ENCODE data around the gene CHKB. TPM values are rescaled to one million over a fixed set of nuclear protein-coding genes. Genes with fewer than 3 reads are reported as not detected.

CHKB gene
- total and polyA plus RNA-seq, 2 of the 8 experiments (the other 6 are each of a cell fraction or from before 2014, with no cell fraction given), result 27.9 to 42.2 TPM

- no peak overlapping the region; the same call in 1 of the 2 replicates for H2BK5ac ChIP-seq (ENCODE audit: low read depth, low read length)
- H2AFZ ChIP-seq (ENCODE audit: low read length), result no peak overlapping the region
- H3K4me1 ChIP-seq (replicated peaks in 1 of 4; ENCODE audit: control insufficient read depth in 3 of 4, insufficient read depth in 4 of 4, low read length in 3 of 4), result peaks cover 0 to 13% (median 9%) of the 10 kb centered on the region in 4 experiments; a peak in 6 of 7 replicates
- no peak overlapping the region for H3K27ac ChIP-seq (ENCODE audit: low read depth, low read length)
- H4K5ac ChIP-seq (ENCODE audit: insufficient read length, low read depth, low read length), result no peak overlapping the region
- DNase-seq (ENCODE audit: low read depth in 1 of 2, low spot score in 2 of 2) (no peak), FAIRE-seq (no peak)
- no peak overlapping the region for H4K8ac ChIP-seq (ENCODE audit: extremely low read depth, insufficient read depth, low read length)
- peak overlapping the region; percentile 73 for H4K91ac ChIP-seq (replicated peaks; ENCODE audit: insufficient read length, low read length)
- no peak overlapping the region; a peak in 1 of 4 replicates for H3K4me2 ChIP-seq (ENCODE audit: insufficient read depth in 1 of 2, low read depth in 2 of 2, low read length in 2 of 2)
- no peak overlapping the region for H3K4ac ChIP-seq (replicated peaks; ENCODE audit: insufficient read length, low read depth, low read length)
- ChIA-PET CTCF (ENCODE audit: partially characterized antibody) (interaction anchor here (0.7 to 15.7 kb wide), 8 partner anchors 14 to 125 kb away, joined by 3 to 281 read pairs (median 28); partner anchors contain the start of genes CPT1B and SCO2), POLR2A (ENCODE audit: partially characterized antibody) (no interaction called here)
- no peak overlapping the region for H3K14ac ChIP-seq (ENCODE audit: insufficient read length)
- no peaks in the 10 kb centered on the region for H3K79me2 ChIP-seq (ENCODE audit: control insufficient read depth in 1 of 2, insufficient read depth in 2 of 2, low read length in 2 of 2)
- H2BK12ac ChIP-seq (ENCODE audit: low read depth, low read length), result peak overlapping the region; percentile 12; the same call in 1 of the 2 replicates
- no peak overlapping the region for H3K23ac ChIP-seq (ENCODE audit: insufficient read length)
- H3K36me3 ChIP-seq (ENCODE audit: control insufficient read depth in 2 of 4, insufficient read depth in 4 of 4, low read length in 3 of 4), result no peaks in the 10 kb centered on the region
- no peak overlapping the region for H3K4me3 ChIP-seq (ENCODE audit: extremely low read depth in 1 of 4, insufficient read depth in 2 of 4, low read depth in 3 of 4, low read length in 4 of 4)
- no peaks in the 10 kb centered on the region for H3K9me3 ChIP-seq (ENCODE audit: insufficient read depth in 2 of 2, low read depth in 1 of 2, low read length in 1 of 2)
- H3K18ac ChIP-seq (ENCODE audit: extremely low read depth, low read length), result no peak overlapping the region
- 85% methylated on average over 16 of the region's 16 CpGs; no CpG with 5 or more reads in 1 of the 2 experiments for WGBS, 2 experiments (ENCODE audit: extremely low coverage in 1 of 2, insufficient coverage in 1 of 2, insufficient read length in 1 of 2, insufficient replicate concordance in 2 of 2, low coverage in 1 of 2, low lambda C conversion rate in 2 of 2, missing lambda C conversion rate in 1 of 2)
- H3K27me3 ChIP-seq (replicated peaks in 1 of 4; ENCODE audit: control insufficient read depth in 3 of 4, extremely low read depth in 1 of 4, insufficient read depth in 3 of 4, low read length in 3 of 4), result peaks cover 0 to 4% (median 2%) of the 10 kb centered on the region in 4 experiments; a peak in 4 of 7 replicates
- no peaks in the 10 kb centered on the region for H3K79me1 ChIP-seq (ENCODE audit: low read depth, low read length)
- peaks cover 0 to 7% of the 10 kb centered on the region in 2 experiments for H4K20me1 ChIP-seq (replicated peaks in 1 of 2; ENCODE audit: control insufficient read depth in 1 of 2, insufficient read depth in 2 of 2, low read length in 2 of 2)
- TF ChIP-seq JUN (IDR thresholded peaks at IDR 0.05; ENCODE audit: low read depth, low read length), result no peak
- no peak for TF ChIP-seq FOSL1 (IDR thresholded peaks at IDR 0.05; ENCODE audit: insufficient read depth, low read depth, low read length)
- TF ChIP-seq ATF2 (IDR thresholded peaks at IDR 0.05; ENCODE audit: low read length), result no peak
- H2AK5ac ChIP-seq (ENCODE audit: low read depth, low read length), result peak overlapping the region; percentile 33; the same call in 1 of the 2 replicates
- H3K23me2 ChIP-seq (ENCODE audit: low read depth, low read length), result peaks cover 7% of the 10 kb centered on the region
- H3K9ac ChIP-seq (replicated peaks in 1 of 4; ENCODE audit: extremely low read depth in 1 of 4, low read depth in 3 of 4, low read length in 3 of 4), result no peak overlapping the region
- no peak overlapping the region for H3K56ac ChIP-seq (replicated peaks; ENCODE audit: insufficient read length, low read depth, low read length)
- no peak overlapping the region for H2BK20ac ChIP-seq (ENCODE audit: low read length)
- no peak overlapping the region for H2BK120ac ChIP-seq (replicated peaks; ENCODE audit: low read depth, low read length)
- H2BK15ac ChIP-seq (ENCODE audit: low read length), result peak overlapping the region; percentile 40; the same call in 1 of the 2 replicates
These were observed 40.2 kb upstream of the CHKB start for GRCh38 chr22:50622723-50623327.
